GM12865 (cell line): ENCODE results near the gene BAHCC1.

Experiments
- DNase-seq: peaks from one replicate; pipeline ENCODE4 v3.0.0; 2010; ENCODE audit warnings: low read depth
- H3K4me3 ChIP-seq: 2 replicates; pipeline ENCODE4 v1.5.1; 2011; ENCODE audit warnings: mild to moderate bottlenecking, low read depth, low read length, control low read depth
- TF ChIP-seq, protein P1 (sequence below): IDR thresholded peaks from 2 replicates; pipeline ENCODE4 v1.5.1; 2011; ENCODE audit warnings: low read length, control low read depth, low read depth, inconsistent platforms; ENCODE audit not compliant: insufficient read depth; ENCODE audit errors: missing control alignments

The BAHCC1 gene

DNA sequence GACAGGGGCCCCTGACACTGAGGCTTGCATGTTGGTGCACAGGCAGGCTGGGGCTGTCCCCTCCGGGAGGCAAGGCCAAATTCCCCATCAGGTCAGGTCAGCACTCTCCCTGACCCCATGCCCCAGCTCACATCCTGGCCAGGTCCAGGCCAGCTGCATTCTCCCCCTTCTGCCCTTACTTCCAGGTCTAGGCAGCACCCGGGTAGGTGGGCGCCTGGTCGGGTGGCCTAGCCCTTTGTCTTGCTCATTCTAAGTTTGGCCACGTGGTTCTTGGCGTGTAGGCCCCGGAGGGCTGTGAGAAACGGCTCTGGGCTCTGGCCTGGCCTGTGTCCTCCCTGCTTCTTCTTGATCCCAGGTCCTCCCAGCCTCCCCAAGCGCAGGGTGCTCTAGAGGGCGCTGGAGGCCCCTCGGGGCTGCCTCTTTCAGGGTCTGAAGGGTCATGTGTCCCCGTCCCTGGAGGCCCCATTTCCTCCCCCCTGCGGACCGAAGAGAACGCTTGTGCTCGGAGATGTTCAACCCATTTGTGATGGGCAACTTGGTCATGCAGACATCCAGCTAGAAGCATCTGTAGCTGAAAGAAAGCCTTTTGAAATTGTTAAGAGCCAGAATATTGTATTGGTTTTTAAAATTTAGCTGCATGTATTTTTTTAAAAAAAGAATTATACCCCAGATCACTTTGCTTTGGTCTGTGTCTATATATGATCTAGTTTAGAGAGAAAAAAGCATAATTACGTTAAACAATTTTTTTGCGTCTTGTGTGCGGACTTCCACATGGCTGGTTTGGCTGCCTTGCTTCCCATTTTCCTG is 6.7 kb downstream of the BAHCC1 start:
- no peak overlapping the region for H3K4me3 ChIP-seq
- no peak for DNase-seq
- TF ChIP-seq, protein P1, sequence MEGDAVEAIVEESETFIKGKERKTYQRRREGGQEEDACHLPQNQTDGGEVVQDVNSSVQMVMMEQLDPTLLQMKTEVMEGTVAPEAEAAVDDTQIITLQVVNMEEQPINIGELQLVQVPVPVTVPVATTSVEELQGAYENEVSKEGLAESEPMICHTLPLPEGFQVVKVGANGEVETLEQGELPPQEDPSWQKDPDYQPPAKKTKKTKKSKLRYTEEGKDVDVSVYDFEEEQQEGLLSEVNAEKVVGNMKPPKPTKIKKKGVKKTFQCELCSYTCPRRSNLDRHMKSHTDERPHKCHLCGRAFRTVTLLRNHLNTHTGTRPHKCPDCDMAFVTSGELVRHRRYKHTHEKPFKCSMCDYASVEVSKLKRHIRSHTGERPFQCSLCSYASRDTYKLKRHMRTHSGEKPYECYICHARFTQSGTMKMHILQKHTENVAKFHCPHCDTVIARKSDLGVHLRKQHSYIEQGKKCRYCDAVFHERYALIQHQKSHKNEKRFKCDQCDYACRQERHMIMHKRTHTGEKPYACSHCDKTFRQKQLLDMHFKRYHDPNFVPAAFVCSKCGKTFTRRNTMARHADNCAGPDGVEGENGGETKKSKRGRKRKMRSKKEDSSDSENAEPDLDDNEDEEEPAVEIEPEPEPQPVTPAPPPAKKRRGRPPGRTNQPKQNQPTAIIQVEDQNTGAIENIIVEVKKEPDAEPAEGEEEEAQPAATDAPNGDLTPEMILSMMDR = peak; percentile 5

DNA sequence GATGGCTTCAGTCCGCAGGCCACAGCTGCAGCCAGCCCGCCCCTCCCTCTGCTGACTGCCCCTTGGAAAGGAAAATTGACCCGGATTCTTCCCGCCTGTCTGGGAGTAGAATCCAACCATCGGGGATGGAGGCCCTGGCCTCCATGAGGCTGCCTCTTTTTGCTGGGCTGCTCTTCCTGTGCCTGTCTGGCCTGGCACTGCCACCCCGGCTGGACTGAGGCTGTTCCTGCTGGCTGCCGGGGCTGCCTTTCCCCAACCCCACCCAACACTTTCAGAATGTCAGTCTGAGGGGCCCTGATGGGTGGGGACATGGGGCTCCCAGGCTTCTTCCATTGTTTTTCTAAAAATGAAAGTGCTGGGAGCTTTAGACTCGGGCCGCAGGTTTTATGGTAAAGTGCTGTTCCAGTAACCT is 7.3 kb downstream of the BAHCC1 start:
- H3K4me3 ChIP-seq = no peak overlapping the region
- TF ChIP-seq, protein P1 = no peak
- no peak for DNase-seq

DNA sequence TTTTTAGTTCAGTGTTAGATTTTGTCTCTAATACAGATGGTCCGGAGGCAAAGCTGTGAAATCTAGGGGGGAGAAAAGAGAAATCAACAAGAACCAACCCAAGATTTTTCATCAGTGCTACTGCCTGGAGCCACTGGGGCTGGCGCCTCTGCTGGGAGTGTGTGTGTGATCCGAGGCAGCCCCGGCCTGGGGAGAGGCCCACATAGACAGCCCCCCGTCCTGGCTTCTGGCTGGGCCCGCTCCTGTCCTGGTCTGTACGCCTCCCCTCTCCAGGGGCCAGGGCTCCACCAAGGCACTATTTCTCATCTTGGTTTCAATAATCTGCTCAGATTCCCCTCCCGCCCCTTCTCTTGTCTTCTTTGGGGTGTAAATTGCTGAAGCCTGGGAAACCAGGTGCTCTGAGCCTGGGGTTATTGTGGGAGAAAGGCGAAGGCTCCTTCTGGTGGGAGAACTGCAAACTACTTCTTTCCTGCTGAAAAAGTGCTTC is 7.8 kb downstream of the BAHCC1 start:
- H3K4me3 ChIP-seq = no peak overlapping the region
- DNase-seq = no peak
- TF ChIP-seq, protein P1 = no peak

DNA sequence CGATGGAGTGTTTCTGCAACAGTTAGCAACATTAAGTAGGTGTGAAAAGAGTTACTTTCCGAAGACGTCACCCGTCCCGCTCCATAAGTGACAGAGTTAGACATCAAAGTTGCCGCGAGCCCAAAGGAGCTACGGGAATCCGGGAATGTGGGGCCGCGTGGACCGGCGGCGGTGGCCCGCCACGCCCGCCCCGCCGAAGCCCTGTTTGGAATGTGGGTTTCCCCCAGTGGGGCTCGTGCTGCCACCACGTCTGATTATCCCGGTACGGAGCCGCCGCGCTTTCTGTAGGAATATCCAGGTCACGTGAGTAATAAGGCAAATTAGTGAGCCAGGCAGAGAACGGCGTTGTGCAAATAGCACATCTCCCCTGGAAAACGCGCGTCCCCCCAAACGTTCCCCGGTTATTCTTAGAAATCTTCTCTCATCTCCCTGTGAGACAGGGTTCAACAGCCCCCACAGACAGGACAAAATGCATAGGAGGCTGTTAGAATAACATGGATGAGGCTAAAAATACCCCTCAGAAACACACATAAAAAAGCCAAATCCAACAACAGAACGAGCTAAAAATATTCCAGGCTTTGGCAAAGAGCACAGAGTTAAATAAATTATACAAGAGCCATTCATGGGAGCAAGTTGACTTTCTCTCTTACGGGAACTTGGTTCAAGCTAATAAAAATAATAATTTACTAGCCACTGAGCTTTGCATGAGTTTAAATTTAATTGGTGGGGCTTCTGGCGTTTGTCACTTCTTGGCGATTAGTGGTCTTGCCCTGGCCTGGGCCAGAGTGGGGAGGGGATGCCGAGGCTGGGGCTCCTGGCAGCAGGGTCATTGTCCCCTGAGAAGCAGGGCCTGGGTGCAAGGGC is 8.6 kb downstream of the BAHCC1 start:
- no peak for DNase-seq
- TF ChIP-seq, protein P1 = no peak
- no peak overlapping the region for H3K4me3 ChIP-seq

DNA sequence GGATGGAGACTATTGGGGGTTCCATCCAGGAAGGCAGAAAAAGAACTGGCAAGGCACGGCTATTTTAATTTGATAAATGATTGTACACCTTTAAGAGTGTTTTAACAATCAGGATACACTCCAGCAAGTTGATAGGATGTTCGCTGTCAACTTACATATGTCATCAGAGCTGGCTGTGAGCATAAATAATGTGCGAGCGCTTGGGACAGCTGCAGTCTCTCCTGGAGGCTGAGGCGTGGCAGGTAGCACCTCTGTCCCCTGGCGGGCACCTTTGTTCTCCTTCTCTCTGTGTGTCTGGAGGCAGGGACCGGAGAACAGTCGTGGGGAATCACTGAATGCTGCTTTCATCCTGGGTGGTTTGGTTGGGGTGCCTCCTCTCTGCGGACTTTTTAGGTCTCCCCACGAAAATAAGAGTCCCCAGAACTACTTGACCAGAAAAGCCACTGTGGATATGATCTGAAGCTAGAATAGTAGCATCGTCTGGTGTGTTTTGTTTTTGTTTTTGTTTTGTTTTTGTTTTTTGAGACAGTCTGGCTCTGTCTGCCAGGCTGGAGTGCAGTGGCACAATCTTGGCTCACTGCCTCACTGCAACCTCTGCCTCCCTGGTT is 9.4 kb downstream of the BAHCC1 start:
- no peak for DNase-seq
- no peak overlapping the region for H3K4me3 ChIP-seq
- TF ChIP-seq, protein P1 = no peak

DNA sequence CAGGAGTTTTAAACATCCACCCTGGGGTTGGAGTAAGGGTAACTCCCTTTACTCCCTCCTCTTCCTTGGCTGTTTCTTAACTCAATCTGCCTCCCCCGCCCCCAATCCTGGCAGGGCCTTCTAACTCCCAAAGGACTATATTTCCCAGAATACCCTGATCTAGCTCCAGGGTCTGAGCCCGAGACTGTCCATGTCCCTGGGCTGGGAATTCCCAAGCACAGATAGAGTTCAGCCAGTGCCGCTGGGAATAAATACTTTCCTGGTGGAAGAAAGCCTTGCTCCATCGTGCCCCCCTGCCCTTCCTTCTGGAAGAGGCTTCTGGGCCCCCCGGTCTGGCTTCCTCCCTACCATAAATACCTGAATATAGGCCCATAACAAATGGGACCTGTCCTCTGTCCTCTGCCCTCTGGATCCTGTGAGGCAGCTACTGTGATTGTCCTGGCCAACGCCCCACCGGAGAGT is 10.2 kb downstream of the BAHCC1 start:
- TF ChIP-seq, protein P1 = no peak
- H3K4me3 ChIP-seq = no peak overlapping the region
- no peak for DNase-seq
